HCT116 (cell line): ENCODE measurements around the gene CBLB. TPM values are rescaled to one million over a fixed set of nuclear protein-coding genes. Genes with fewer than 3 reads are reported as not detected.
A peak's percentile ranks its signal among the peaks of the same experiment; 100 is the strongest.

ENCODE experiments used
- ATAC-seq: fragments of 200-7000 bp; cut with Tn5 transposase; 2 replicates; pipeline ENCODE4 v1.9.1; 2020; ENCODE audit warnings: mild to moderate bottlenecking, moderate library complexity
- BruUV-seq: library from RNA; stranded (reverse); fragments of 400-500 nt; replicated peaks from 2 replicates; lab custom pipeline; 2021; lab: Mats Ljungman, UMichigan
- CTCF ChIA-PET: fragments of 300-600 bp; sonication (Branson Sonifier 250); formaldehyde crosslinking; loops from one replicate; lab custom pipeline; 2021; ENCODE audit warnings: antibody characterized with exemption; lab: Charles Lee
- POLR2A ChIA-PET: fragments of 300-600, 350-600 bp; sonication (Branson Sonifier 250); formaldehyde crosslinking; loops from one replicate; lab custom pipeline; 2021; ENCODE audit warnings: antibody characterized with exemption; lab: Charles Lee
- RAD21 ChIA-PET, 2 experiments: fragments of 300-600 bp; sonication (Branson Sonifier 250); formaldehyde crosslinking; loops; one replicate each; lab custom pipeline; 2023; ENCODE audit warnings: low total read pairs in 2 of 2; ENCODE audit not compliant: uncharacterized antibody in 2 of 2, unreplicated experiment in 2 of 2, low non-redundant PET in 1 of 2; lab: Charles Lee
- DNase-seq: peaks from one replicate; pipeline ENCODE4 v3.0.0-alpha.2; 2010; ENCODE audit warnings: low read depth, low spot score
- H2AFZ ChIP-seq: fragments of 200-600 bp; shearing (Covaris generic), sonication (generic); 2 replicates; pipeline ENCODE4 v1.6.1; 2017; ENCODE audit warnings: low read depth, mixed run types, mixed read lengths, antibody characterized with exemption, low read length; ENCODE audit not compliant: poor library complexity, severe bottlenecking
- H3K27ac ChIP-seq: 2 replicates; pipeline ENCODE4 v1.5.1; 2012; ENCODE audit warnings: low read depth, low read length
- H3K27me3 ChIP-seq: fragments of 200-600 bp; sonication (generic); 2 replicates; pipeline ENCODE4 v1.6.1; 2016; ENCODE audit warnings: mixed run types, low read length, mixed read lengths; ENCODE audit not compliant: insufficient read depth
- H3K36me3 ChIP-seq, 2 experiments: fragments of 200-500 bp in 1 of 2; fragments of 200-600 bp in 1 of 2; sonication (Bioruptor generic) in 1 of 2; sonication (generic) in 1 of 2; 2 replicates each; pipeline versions ENCODE4 v1.5.1 to v1.6.1; 2014 to 2016; ENCODE audit warnings: low read length in 2 of 2, inconsistent platforms in 1 of 2, mixed read lengths in 1 of 2, mixed run types in 1 of 2; ENCODE audit not compliant: insufficient read depth in 2 of 2, control insufficient read depth in 1 of 2
- H3K4me1 ChIP-seq, 2 experiments: fragments of 200-600 bp in 1 of 2; sonication (generic) in 1 of 2; 2 replicates each; pipeline versions ENCODE4 v1.5.1 to v1.6.1; 2012 to 2017; ENCODE audit warnings: low read length in 2 of 2, inconsistent platforms in 1 of 2, mild to moderate bottlenecking in 1 of 2, mixed read lengths in 1 of 2, mixed run types in 1 of 2, moderate library complexity in 1 of 2; ENCODE audit not compliant: insufficient read depth in 2 of 2, control insufficient read depth in 1 of 2
- H3K4me2 ChIP-seq: fragments of 200-600 bp; sonication (generic); 2 replicates; pipeline ENCODE4 v1.6.1; 2017; ENCODE audit warnings: mixed run types, low read length, mixed read lengths
- H3K4me3 ChIP-seq, 2 experiments: fragments of 200-600 bp in 1 of 2; sonication (generic) in 1 of 2; replicated peaks in 1 of 2; 2 replicates each; pipeline ENCODE4 v1.5.1; 2011 to 2016; ENCODE audit warnings: low read length in 2 of 2, control low read depth in 1 of 2, low read depth in 1 of 2, mild to moderate bottlenecking in 1 of 2, mixed read lengths in 1 of 2, mixed run types in 1 of 2
- H3K79me2 ChIP-seq: fragments of 200-600 bp; sonication (generic); 2 replicates; pipeline ENCODE4 v1.6.1; 2017; ENCODE audit warnings: mild to moderate bottlenecking, mixed run types, low read length, moderate library complexity, mixed read lengths; ENCODE audit not compliant: insufficient read depth
- H3K9ac ChIP-seq: fragments of 200-600 bp; sonication (generic); 2 replicates; pipeline ENCODE4 v1.6.1; 2016; ENCODE audit warnings: low read length, mixed read lengths
- H3K9me2 ChIP-seq: fragments of 200-600 bp; sonication (generic), shearing (Covaris generic); 2 replicates; pipeline ENCODE4 v1.6.1; 2017; ENCODE audit warnings: mixed run types, mild to moderate bottlenecking, moderate library complexity; ENCODE audit not compliant: insufficient read depth
- H3K9me3 ChIP-seq, 2 experiments: fragments of 200-500 bp in 1 of 2; fragments of 200-600 bp in 1 of 2; sonication (Bioruptor generic) in 1 of 2; sonication (generic) in 1 of 2; 2 replicates each; pipeline ENCODE4 v1.6.1; 2014 to 2017; ENCODE audit warnings: low read length in 2 of 2, mixed read lengths in 2 of 2, inconsistent platforms in 1 of 2, low read depth in 1 of 2, mild to moderate bottlenecking in 1 of 2, mixed run types in 1 of 2, moderate library complexity in 1 of 2; ENCODE audit not compliant: control insufficient read depth in 1 of 2, insufficient read depth in 1 of 2
- H4K20me1 ChIP-seq: fragments of 200-600 bp; sonication (generic), shearing (Covaris generic); 2 replicates; pipeline ENCODE4 v1.6.1; 2017; ENCODE audit warnings: mixed run types, mild to moderate bottlenecking, moderate library complexity; ENCODE audit not compliant: insufficient read depth
- CEBPB ChIP-seq: IDR thresholded peaks from 2 replicates; pipeline ENCODE4 v1.6.1; 2012; ENCODE audit warnings: low read depth
- EGR1 ChIP-seq: IDR thresholded peaks from 2 replicates; pipeline ENCODE4 v1.6.1; 2012; ENCODE audit warnings: low read depth
- ELF1 ChIP-seq: IDR thresholded peaks from 2 replicates; pipeline ENCODE4 v1.6.1; 2012; ENCODE audit warnings: low read depth, borderline replicate concordance
- EZH2phosphoT487 ChIP-seq: fragments of 200-600 bp; IDR thresholded peaks from 2 replicates; pipeline ENCODE4 v1.6.1; 2018; ENCODE audit warnings: antibody characterized with exemption, borderline replicate concordance
- FOSL1 ChIP-seq: IDR thresholded peaks from 2 replicates; pipeline ENCODE4 v1.6.1; 2012; ENCODE audit warnings: low read depth
- JUND ChIP-seq: IDR thresholded peaks from 2 replicates; pipeline ENCODE4 v1.6.1; 2012
- POLR2AphosphoS5 ChIP-seq: IDR thresholded peaks from 2 replicates; pipeline ENCODE4 v1.6.1; 2011; ENCODE audit warnings: mild to moderate bottlenecking, low read depth, low read length, moderate library complexity
- RAD21 ChIP-seq: IDR thresholded peaks from 2 replicates; pipeline ENCODE4 v1.6.1; 2012; ENCODE audit warnings: low read depth, mild to moderate bottlenecking
- SIN3A ChIP-seq: IDR thresholded peaks from 2 replicates; pipeline ENCODE4 v1.6.1; 2012; ENCODE audit warnings: low read depth
- SP1 ChIP-seq: IDR thresholded peaks from 2 replicates; pipeline ENCODE4 v1.6.1; 2012; ENCODE audit warnings: low read depth
- SRF ChIP-seq: IDR thresholded peaks from 2 replicates; pipeline ENCODE4 v1.6.1; 2012; ENCODE audit warnings: low read depth
- TCF7L2 ChIP-seq: IDR thresholded peaks from 2 replicates; pipeline ENCODE4 v1.7.0; 2011; ENCODE audit warnings: borderline replicate concordance, inconsistent platforms; ENCODE audit not compliant: insufficient read depth, insufficient read length; ENCODE audit errors: extremely low read depth
- ZFX ChIP-seq: fragments of 450-650 bp; IDR thresholded peaks from 2 replicates; pipeline ENCODE4 v1.6.1; 2017
- intact Hi-C: fragments of 100-400 bp; cut with micrococcal nuclease; formaldehyde crosslinking; loops from 2 replicates; pipeline ENCODE4 v1.10.0; 2022
- total RNA-seq: library from RNA; stranded (reverse); gene quantifications from one replicate; pipeline ENCODE4 v1.2.1, GENCODE V29; 2021; ENCODE audit not compliant: unreplicated experiment
- TF ChIP-seq, protein P1 (sequence below): IDR thresholded peaks from 2 replicates; pipeline ENCODE4 v1.6.1; 2012
- TF ChIP-seq, protein P2 (sequence below): IDR thresholded peaks from 2 replicates; pipeline ENCODE4 v1.6.1; 2012; ENCODE audit warnings: low read depth
- TF ChIP-seq, protein P3 (sequence below): IDR thresholded peaks from 2 replicates; pipeline ENCODE4 v1.6.1; 2012
- TF ChIP-seq, protein P4 (sequence below): IDR thresholded peaks from 2 replicates; pipeline ENCODE4 v1.6.1; 2011; ENCODE audit warnings: mild to moderate bottlenecking, low read length, moderate library complexity; ENCODE audit not compliant: insufficient replicate concordance; ENCODE audit errors: extremely low read depth
- TF ChIP-seq, protein P5 (sequence below), 3 experiments: fragments of 200-600 bp in 1 of 3; sonication (generic) in 1 of 3; IDR thresholded peaks in 2 of 3; conservative IDR thresholded peaks in 1 of 3; 2 replicates each; pipeline ENCODE4 v1.5.1; 2012 to 2017; ENCODE audit warnings: low read depth in 2 of 3, low read length in 2 of 3, antibody characterized with exemption in 1 of 3, borderline replicate concordance in 1 of 3, control low read depth in 1 of 3, mild to moderate bottlenecking in 1 of 3, mixed read lengths in 1 of 3, mixed run types in 1 of 3, moderate library complexity in 1 of 3; ENCODE audit not compliant: insufficient read depth in 1 of 3

The CBLB gene
- total RNA-seq, 1 experiment from 2014 or later, result 10.4 TPM

DNA sequence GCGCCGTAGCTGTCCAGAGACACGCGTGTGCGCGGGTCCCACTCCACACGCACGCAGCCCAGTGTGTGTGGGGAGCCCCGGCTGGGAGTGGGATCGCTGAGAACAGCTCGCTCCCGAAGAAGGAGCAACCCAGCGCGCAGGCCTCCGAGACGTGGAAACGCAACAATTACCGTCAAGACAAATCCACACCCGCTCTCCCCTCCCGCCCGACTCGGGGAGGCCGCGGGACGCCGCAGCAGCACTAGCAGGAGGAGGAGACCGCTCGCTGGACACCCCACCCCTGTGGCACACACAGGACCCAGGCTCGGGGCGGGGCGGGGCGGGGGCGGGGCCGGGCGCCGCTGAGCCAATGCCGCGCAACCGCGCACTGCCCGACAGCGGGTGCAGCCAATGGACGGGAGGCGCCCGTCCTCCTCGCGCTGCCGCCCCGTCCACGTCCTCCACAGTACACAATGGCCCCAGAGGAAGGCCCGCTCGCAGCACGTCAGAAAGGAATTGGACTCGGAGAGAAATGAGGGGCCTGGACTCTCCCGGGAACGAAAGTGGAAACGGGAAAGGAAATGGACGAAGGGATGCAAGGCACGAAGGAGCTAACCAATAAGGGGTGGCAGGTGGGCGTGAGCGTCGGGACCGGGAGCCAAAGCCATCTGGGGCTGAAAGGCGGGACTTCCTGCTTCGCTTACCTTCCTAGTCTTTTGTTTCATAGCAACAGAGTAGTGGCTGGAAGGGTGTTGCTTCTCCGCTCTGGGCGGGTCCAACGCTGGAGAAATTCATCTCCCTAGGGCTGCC lies at the start of gene CBLB (continued):
- TF ChIP-seq POLR2AphosphoS5, result peak; percentile 67
- TF ChIP-seq, protein P1, sequence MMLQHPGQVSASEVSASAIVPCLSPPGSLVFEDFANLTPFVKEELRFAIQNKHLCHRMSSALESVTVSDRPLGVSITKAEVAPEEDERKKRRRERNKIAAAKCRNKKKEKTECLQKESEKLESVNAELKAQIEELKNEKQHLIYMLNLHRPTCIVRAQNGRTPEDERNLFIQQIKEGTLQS, result no peak
- TF ChIP-seq JUND, result no peak
- peak; percentile 72 for TF ChIP-seq SP1
- no peak for TF ChIP-seq CEBPB
- TF ChIP-seq EZH2phosphoT487, result no peak

DNA sequence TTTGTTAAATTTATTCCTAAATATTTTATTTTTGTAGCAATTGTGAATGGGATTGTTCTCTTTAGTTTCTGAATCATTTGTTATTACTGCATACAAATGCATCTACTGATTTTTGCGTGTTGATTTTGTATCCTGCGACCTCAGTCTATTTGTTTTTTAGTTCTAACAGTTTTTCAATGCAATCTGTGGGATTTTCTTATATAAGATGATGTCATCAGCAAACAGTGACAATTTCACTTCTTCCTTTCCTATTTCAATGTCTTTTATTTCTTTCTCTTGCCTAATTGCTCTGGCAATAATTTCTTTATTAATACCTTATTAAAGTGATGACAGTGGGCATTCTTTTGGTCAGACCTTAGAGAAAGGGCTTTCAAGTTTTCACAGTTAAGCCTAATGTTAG lies 48.0 kb upstream of the CBLB start:
- H3K36me3 ChIP-seq, result no peaks in the 10 kb centered on the region
- no peak overlapping the region for H3K27ac ChIP-seq
- TF ChIP-seq, protein P2, sequence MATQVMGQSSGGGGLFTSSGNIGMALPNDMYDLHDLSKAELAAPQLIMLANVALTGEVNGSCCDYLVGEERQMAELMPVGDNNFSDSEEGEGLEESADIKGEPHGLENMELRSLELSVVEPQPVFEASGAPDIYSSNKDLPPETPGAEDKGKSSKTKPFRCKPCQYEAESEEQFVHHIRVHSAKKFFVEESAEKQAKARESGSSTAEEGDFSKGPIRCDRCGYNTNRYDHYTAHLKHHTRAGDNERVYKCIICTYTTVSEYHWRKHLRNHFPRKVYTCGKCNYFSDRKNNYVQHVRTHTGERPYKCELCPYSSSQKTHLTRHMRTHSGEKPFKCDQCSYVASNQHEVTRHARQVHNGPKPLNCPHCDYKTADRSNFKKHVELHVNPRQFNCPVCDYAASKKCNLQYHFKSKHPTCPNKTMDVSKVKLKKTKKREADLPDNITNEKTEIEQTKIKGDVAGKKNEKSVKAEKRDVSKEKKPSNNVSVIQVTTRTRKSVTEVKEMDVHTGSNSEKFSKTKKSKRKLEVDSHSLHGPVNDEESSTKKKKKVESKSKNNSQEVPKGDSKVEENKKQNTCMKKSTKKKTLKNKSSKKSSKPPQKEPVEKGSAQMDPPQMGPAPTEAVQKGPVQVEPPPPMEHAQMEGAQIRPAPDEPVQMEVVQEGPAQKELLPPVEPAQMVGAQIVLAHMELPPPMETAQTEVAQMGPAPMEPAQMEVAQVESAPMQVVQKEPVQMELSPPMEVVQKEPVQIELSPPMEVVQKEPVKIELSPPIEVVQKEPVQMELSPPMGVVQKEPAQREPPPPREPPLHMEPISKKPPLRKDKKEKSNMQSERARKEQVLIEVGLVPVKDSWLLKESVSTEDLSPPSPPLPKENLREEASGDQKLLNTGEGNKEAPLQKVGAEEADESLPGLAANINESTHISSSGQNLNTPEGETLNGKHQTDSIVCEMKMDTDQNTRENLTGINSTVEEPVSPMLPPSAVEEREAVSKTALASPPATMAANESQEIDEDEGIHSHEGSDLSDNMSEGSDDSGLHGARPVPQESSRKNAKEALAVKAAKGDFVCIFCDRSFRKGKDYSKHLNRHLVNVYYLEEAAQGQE, result no peak
- TF ChIP-seq CEBPB, result no peak
- TF ChIP-seq, protein P3, sequence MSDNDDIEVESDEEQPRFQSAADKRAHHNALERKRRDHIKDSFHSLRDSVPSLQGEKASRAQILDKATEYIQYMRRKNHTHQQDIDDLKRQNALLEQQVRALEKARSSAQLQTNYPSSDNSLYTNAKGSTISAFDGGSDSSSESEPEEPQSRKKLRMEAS, result no peak
- TF ChIP-seq, protein P4, sequence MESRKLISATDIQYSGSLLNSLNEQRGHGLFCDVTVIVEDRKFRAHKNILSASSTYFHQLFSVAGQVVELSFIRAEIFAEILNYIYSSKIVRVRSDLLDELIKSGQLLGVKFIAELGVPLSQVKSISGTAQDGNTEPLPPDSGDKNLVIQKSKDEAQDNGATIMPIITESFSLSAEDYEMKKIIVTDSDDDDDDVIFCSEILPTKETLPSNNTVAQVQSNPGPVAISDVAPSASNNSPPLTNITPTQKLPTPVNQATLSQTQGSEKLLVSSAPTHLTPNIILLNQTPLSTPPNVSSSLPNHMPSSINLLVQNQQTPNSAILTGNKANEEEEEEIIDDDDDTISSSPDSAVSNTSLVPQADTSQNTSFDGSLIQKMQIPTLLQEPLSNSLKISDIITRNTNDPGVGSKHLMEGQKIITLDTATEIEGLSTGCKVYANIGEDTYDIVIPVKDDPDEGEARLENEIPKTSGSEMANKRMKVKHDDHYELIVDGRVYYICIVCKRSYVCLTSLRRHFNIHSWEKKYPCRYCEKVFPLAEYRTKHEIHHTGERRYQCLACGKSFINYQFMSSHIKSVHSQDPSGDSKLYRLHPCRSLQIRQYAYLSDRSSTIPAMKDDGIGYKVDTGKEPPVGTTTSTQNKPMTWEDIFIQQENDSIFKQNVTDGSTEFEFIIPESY, result no peak
- no peak for TF ChIP-seq RAD21
- no peak for TF ChIP-seq SIN3A
- TF ChIP-seq TCF7L2, result no peak
- TF ChIP-seq SRF, result no peak
- TF ChIP-seq SP1, result no peak
- TF ChIP-seq ZFX, result no peak
- TF ChIP-seq ELF1, result no peak
- no peak for TF ChIP-seq EGR1
- TF ChIP-seq, protein P5, sequence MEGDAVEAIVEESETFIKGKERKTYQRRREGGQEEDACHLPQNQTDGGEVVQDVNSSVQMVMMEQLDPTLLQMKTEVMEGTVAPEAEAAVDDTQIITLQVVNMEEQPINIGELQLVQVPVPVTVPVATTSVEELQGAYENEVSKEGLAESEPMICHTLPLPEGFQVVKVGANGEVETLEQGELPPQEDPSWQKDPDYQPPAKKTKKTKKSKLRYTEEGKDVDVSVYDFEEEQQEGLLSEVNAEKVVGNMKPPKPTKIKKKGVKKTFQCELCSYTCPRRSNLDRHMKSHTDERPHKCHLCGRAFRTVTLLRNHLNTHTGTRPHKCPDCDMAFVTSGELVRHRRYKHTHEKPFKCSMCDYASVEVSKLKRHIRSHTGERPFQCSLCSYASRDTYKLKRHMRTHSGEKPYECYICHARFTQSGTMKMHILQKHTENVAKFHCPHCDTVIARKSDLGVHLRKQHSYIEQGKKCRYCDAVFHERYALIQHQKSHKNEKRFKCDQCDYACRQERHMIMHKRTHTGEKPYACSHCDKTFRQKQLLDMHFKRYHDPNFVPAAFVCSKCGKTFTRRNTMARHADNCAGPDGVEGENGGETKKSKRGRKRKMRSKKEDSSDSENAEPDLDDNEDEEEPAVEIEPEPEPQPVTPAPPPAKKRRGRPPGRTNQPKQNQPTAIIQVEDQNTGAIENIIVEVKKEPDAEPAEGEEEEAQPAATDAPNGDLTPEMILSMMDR (IDR thresholded peaks at IDR 0.05 in 2 of 3, conservative IDR thresholded peaks at IDR 0.05 in 1 of 3; ENCODE audit: borderline replicate concordance in 1 of 3, insufficient read depth in 1 of 3, low read depth in 2 of 3, low read length in 2 of 3), result no peak
- TF ChIP-seq FOSL1, result no peak
- RAD21 ChIA-PET, result no interaction called here
- H3K27me3 ChIP-seq, result no peaks in the 10 kb centered on the region
- ATAC-seq (no peak), DNase-seq (no peak)
- H2AFZ ChIP-seq, result no peak overlapping the region
- H3K4me3 ChIP-seq, result no peak overlapping the region
- CTCF ChIA-PET, result no interaction called here
- no peaks in the 10 kb centered on the region for H4K20me1 ChIP-seq
- H3K79me2 ChIP-seq, result no peaks in the 10 kb centered on the region
- POLR2A ChIA-PET, result no interaction called here
- H3K9ac ChIP-seq, result no peak overlapping the region
- H3K4me2 ChIP-seq, result no peak overlapping the region
- no TSS peak for BruUV-seq
- intact Hi-C loops, result no loop called here
- H3K4me1 ChIP-seq, result no peaks in the 10 kb centered on the region
- no peaks in the 10 kb centered on the region for H3K9me3 ChIP-seq
- H3K9me2 ChIP-seq, result no peaks in the 10 kb centered on the region
